Neutrophil (primary cell): Measurements from ENCODE around the gene CNTNAP2.

Experiments used
- H3K27ac ChIP-seq: fragments of 200-600 bp; sonication (generic); 2 replicates; pipeline ENCODE4 v1.5.1; 2016; ENCODE audit warnings: mild to moderate bottlenecking, moderate library complexity
- H3K27me3 ChIP-seq: fragments of 200-600 bp; sonication (generic); 2 replicates; pipeline ENCODE4 v1.6.0; 2016; ENCODE audit warnings: mild to moderate bottlenecking
- H3K36me3 ChIP-seq: fragments of 200-600 bp; sonication (generic); 2 replicates; pipeline ENCODE4 v1.5.1; 2017
- H3K4me1 ChIP-seq, 2 experiments: fragments of 200-600 bp in 1 of 2; sonication (generic) in 1 of 2; 1 replicate in 1 of 2; 2 replicates in 1 of 2; pipeline versions ENCODE4 v1.5.1 to v1.6.1; 2013 to 2016; ENCODE audit warnings: low read depth in 1 of 2, low read length in 1 of 2, mild to moderate bottlenecking in 1 of 2, moderate library complexity in 1 of 2; ENCODE audit not compliant: control insufficient read depth in 1 of 2, insufficient read depth in 1 of 2
- H3K4me3 ChIP-seq, 2 experiments: fragments of 200-600 bp in 1 of 2; sonication (generic) in 1 of 2; 1 replicate in 1 of 2; 2 replicates in 1 of 2; pipeline ENCODE4 v1.5.1; 2013 to 2016; ENCODE audit warnings: low read depth in 1 of 2, low read length in 1 of 2, mild to moderate bottlenecking in 1 of 2, moderate library complexity in 1 of 2
- H3K9me3 ChIP-seq: fragments of 200-600 bp; sonication (generic); 2 replicates; pipeline ENCODE4 v1.5.1; 2016
- TF ChIP-seq, protein P1 (sequence below): fragments of 200-600 bp; sonication (generic); IDR thresholded peaks from 2 replicates; pipeline ENCODE4 v1.5.1; 2016; ENCODE audit warnings: antibody characterized with exemption

The CNTNAP2 gene

DNA sequence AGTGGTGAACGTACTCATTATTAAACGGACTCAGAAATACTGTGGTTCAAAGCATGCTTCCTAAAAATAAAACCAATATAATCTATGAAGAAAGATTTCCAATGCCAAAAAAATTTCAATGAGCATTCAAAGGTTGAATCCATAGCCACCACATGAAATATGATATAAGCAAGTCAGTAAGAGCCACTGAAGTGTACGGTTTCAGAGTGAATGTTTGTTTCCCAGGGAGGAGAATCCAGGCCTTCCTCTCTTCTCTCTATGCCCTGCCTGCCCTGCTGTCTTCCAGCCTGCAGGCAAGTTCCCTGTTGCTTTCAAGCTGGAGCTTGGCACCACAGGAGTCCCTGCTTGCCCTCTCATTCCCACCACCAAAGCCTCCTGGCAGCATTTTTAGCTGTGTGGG lies 1302.4 kb downstream of the CNTNAP2 start:
- TF ChIP-seq, protein P1, sequence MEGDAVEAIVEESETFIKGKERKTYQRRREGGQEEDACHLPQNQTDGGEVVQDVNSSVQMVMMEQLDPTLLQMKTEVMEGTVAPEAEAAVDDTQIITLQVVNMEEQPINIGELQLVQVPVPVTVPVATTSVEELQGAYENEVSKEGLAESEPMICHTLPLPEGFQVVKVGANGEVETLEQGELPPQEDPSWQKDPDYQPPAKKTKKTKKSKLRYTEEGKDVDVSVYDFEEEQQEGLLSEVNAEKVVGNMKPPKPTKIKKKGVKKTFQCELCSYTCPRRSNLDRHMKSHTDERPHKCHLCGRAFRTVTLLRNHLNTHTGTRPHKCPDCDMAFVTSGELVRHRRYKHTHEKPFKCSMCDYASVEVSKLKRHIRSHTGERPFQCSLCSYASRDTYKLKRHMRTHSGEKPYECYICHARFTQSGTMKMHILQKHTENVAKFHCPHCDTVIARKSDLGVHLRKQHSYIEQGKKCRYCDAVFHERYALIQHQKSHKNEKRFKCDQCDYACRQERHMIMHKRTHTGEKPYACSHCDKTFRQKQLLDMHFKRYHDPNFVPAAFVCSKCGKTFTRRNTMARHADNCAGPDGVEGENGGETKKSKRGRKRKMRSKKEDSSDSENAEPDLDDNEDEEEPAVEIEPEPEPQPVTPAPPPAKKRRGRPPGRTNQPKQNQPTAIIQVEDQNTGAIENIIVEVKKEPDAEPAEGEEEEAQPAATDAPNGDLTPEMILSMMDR, result no peak
- Histone ChIP-seq H3K9me3 (no peaks in the 10 kb centered on the region), H3K27ac (no peak overlapping the region)

DNA sequence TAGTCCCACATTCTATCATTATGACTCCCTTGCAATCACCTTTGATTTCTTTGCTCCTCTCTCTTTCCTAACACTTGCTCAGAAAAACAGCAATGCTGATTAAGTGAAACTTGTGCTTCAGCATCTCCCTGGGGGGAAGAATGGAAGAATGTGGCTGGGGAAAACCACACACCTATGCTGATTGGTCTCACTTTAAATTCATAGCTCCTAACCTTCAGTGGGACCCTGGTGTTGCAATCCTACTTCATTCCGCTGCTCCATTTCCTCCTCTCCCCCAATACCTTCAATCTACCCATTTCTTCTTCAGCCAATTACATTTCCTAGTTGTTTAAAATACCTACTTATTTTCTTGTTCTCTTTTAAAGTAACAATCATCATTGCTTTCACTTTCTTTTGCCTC lies 1307.3 kb downstream of the CNTNAP2 start:
- TF ChIP-seq, protein P1, result no peak
- Histone ChIP-seq H3K27me3 (no peaks in the 10 kb centered on the region), H3K27ac (no peak overlapping the region), H3K4me3 (no peak overlapping the region), H3K4me1 (no peaks in the 10 kb centered on the region), H3K9me3 (no peaks in the 10 kb centered on the region), H3K36me3 (no peaks in the 10 kb centered on the region)

More for the DNA sequence above, 1302.4 kb downstream of the CNTNAP2 start:
- Histone ChIP-seq H3K4me3 (no peak overlapping the region), H3K36me3 (no peaks in the 10 kb centered on the region), H3K27me3 (no peaks in the 10 kb centered on the region), H3K4me1 (no peaks in the 10 kb centered on the region)

DNA sequence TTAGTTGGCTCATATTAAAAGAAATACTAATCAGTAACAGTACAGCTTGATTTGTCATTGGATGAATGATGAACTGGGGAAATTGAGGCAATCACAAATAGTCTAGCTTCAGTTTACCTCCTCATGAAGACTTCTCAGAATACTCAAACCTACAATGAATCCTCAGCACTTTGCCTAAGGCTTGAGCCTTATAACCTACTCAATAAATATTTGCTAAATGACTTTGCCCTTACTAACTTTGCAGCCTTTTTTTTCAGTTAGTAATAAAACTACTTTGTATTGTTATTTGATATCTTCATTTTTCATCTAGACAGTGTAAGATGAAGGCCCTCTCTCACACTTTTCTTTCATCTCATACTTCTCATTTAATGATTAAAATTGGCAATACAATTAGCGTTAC lies 1311.5 kb downstream of the CNTNAP2 start:
- Histone ChIP-seq H3K9me3 (no peaks in the 10 kb centered on the region), H3K27ac (no peak overlapping the region), H3K4me3 (no peak overlapping the region), H3K27me3 (no peaks in the 10 kb centered on the region), H3K36me3 (no peaks in the 10 kb centered on the region), H3K4me1 (no peaks in the 10 kb centered on the region)
- TF ChIP-seq, protein P1, result no peak

DNA sequence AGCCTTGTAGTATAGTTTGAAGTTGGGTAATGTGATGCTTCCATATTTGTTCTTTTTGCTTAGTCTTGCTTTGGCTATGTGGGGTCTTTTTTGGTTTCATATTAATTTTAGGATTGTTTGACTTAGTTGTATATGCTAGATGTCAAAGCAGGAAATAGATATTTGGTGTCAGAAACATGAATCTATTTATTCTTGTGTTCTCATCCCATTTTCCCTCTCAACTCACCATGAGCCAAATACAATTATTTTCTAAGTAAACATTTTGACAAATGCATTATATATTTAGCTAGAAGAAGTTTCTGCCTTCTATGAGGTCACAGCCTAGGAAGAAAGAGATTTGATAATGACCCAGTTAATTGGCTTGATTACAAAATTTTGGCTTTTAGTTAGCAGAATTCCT lies 1313.4 kb downstream of the CNTNAP2 start:
- Histone ChIP-seq H3K9me3 (no peaks in the 10 kb centered on the region), H3K4me1 (no peaks in the 10 kb centered on the region), H3K27ac (no peak overlapping the region), H3K36me3 (no peaks in the 10 kb centered on the region), H3K27me3 (no peaks in the 10 kb centered on the region), H3K4me3 (no peak overlapping the region)
- TF ChIP-seq, protein P1, result no peak

DNA sequence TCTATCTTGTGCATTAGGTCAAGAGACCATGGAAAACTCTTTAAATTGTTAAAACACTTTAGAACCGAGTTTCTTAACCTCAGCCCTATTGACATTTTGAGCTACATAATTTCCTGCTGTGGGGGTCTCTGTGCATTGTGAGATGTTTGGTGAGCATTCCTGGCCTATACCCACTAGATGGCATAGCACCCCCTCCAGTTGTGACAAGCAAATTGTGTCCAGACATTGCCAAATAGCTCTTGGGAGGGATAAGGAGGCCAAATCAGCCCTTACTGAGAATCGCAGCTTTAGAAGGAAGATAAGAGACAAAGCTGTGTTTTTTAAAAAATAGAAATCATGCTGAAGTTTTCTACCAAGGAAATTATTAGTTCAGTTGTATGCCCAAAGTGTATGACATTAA lies 1315.5 kb downstream of the CNTNAP2 start:
- H3K27ac ChIP-seq, result no peak overlapping the region

More for the DNA sequence above, 1315.5 kb downstream of the CNTNAP2 start:
- no peak overlapping the region for H3K4me3 ChIP-seq
- no peaks in the 10 kb centered on the region for H3K4me1 ChIP-seq
- H3K9me3 ChIP-seq, result no peaks in the 10 kb centered on the region
- no peaks in the 10 kb centered on the region for H3K36me3 ChIP-seq
- TF ChIP-seq, protein P1, result no peak
- no peaks in the 10 kb centered on the region for H3K27me3 ChIP-seq
